RWPE1 (cell line): ENCODE data around the gene TNC.

Experiments
- CTCF ChIA-PET: fragments of 350-600 bp; sonication (Branson Sonifier 250); formaldehyde crosslinking; extraction: SDS; loops from one replicate; lab custom pipeline; 2021; lab: Yijun Ruan, JAX
- POLR2A ChIA-PET: fragments of 400-600 bp; formaldehyde crosslinking; extraction: SDS; loops from one replicate; lab custom pipeline; 2020; ENCODE audit warnings: antibody characterized with exemption; ENCODE audit not compliant: low non-redundant PET; lab: Yijun Ruan, JAX
- DNase-seq: peaks from one replicate; pipeline ENCODE4 v3.0.0; 2012; ENCODE audit warnings: low spot score
- H3K27ac ChIP-seq: fragments of 450-650 bp; 2 replicates; pipeline ENCODE4 v1.5.1; 2017
- CTCF ChIP-seq: fragments of 450-650 bp; conservative IDR thresholded peaks from 2 replicates; pipeline ENCODE4 v1.5.1; 2017; ENCODE audit warnings: low read depth, mild to moderate bottlenecking

TNC gene

GRCh38 chr9:115012486-115012885 is 105.5 kb downstream of the TNC start:
- no peak for DNase-seq
- ChIA-PET CTCF (interaction anchor here (0.6 to 1.7 kb wide), 5 partner anchors 102 to 560 kb away, joined by 3 to 6 read pairs (median 4); no protein-coding TSS in a partner anchor), POLR2A (no interaction called here)
- no peak overlapping the region for H3K27ac ChIP-seq
- no peak for TF ChIP-seq CTCF

GRCh38 chr9:115010874-115011273 is 107.1 kb downstream of the TNC start:
- DNase-seq = no peak
- no peak for TF ChIP-seq CTCF
- ChIA-PET POLR2A (no interaction called here), CTCF (interaction anchor here (0.6 kb wide), 1 partner anchor 903 kb away, joined by 3 read pairs; no protein-coding TSS in a partner anchor)
- no peak overlapping the region for H3K27ac ChIP-seq

- no peak for TF ChIP-seq CTCF
- ChIA-PET POLR2A (no interaction called here), CTCF (interaction anchor here (0.5 to 1.5 kb wide), 5 partner anchors 96 to 603 kb away, joined by 3 to 6 read pairs (median 5); no protein-coding TSS in a partner anchor)
- H3K27ac ChIP-seq = no peak overlapping the region
- peak; percentile 69 for DNase-seq
These were observed 109.3 kb downstream of the TNC start for GRCh38 chr9:115008536-115009270.

GRCh38 chr9:115006660-115007059 is 111.3 kb downstream of the TNC start:
- POLR2A ChIA-PET = no interaction called here
- TF ChIP-seq CTCF = no peak
- DNase-seq = peak; percentile 13
- CTCF ChIA-PET = interaction anchor here (0.6 kb wide), 1 partner anchor 354 kb away, joined by 3 read pairs; no protein-coding TSS in a partner anchor
- H3K27ac ChIP-seq = peak overlapping the region; percentile 14; the same call in 1 of the 2 replicates

GRCh38 chr9:115005322-115005721 is 112.6 kb downstream of the TNC start:
- H3K27ac ChIP-seq = no peak overlapping the region
- CTCF ChIA-PET = interaction anchor here (1.1 to 1.4 kb wide), 2 partner anchors 9 to 324 kb away, joined by 3 to 4 read pairs; no protein-coding TSS in a partner anchor

More at GRCh38 chr9:115005322-115005721, 112.6 kb downstream of the TNC start:
- DNase-seq = no peak
- TF ChIP-seq CTCF = no peak
- POLR2A ChIA-PET = no interaction called here
